ENCODE measurements around the gene FBXO34.

GRCh38 chr14:55303125-55303499 is 31.9 kb downstream of the FBXO34 start:
- TF ChIP-seq CTCF (IDR thresholded peaks at IDR 0.05) (no peak), TCF7L2 (IDR thresholded peaks at IDR 0.05; ENCODE audit: low read depth, low read length) (no peak), POLR2AphosphoS5 (IDR thresholded peaks at IDR 0.05; ENCODE audit: low read depth, low read length) (no peak)

Data from Panc1 (cell line).